ENCODE measurements around the gene REPS2. TPM values are rescaled to one million over a fixed set of nuclear protein-coding genes. Genes with fewer than 3 reads are reported as not detected.

The REPS2 gene
- total RNA-seq, 1 experiment from 2014 or later: 3.7 TPM

GRCh38 chrX:17167915-17168314 is 221.5 kb downstream of the REPS2 start:
- Histone ChIP-seq H3K56ac (ENCODE audit: insufficient read length, low read depth, low read length) (no peak overlapping the region), H3K23ac (ENCODE audit: insufficient read length, low read depth, low read length) (no peak overlapping the region), H4K8ac (replicated peaks; ENCODE audit: insufficient read length, low read depth, low read length) (no peak overlapping the region), H4K91ac (ENCODE audit: insufficient read length, low read depth, low read length) (no peak overlapping the region), H2AFZ (ENCODE audit: low read length) (no peak overlapping the region), H2BK15ac (ENCODE audit: low read depth, low read length) (no peak overlapping the region), H3T11ph (ENCODE audit: low read length) (no peak overlapping the region), H3K14ac (ENCODE audit: insufficient read depth, low read length) (no peak overlapping the region), H3K27ac (ENCODE audit: insufficient read length, low read depth, low read length) (no peak overlapping the region), H4K20me1 (ENCODE audit: control insufficient read depth, insufficient read depth, insufficient read length) (no peaks in the 10 kb centered on the region), H3K9me3 (ENCODE audit: control insufficient read depth, low read depth, low read length) (peaks cover under 1% of the 10 kb centered on the region), H3K79me2 (ENCODE audit: insufficient read depth, low read length) (no peaks in the 10 kb centered on the region), H3K27me3 (ENCODE audit: insufficient read depth, low read length) (no peaks in the 10 kb centered on the region), H3K4me1 (ENCODE audit: insufficient read depth, low read length) (no peaks in the 10 kb centered on the region), H2BK120ac (ENCODE audit: low read depth, low read length, poor library complexity, severe bottlenecking) (no peak overlapping the region), H3K9ac (ENCODE audit: extremely low read depth, insufficient read length, low read length) (no peak overlapping the region), H3K23me2 (ENCODE audit: insufficient read length, low read depth, low read length, poor library complexity, severe bottlenecking) (no peaks in the 10 kb centered on the region), H2BK20ac (ENCODE audit: low read depth, low read length, poor library complexity, severe bottlenecking) (no peak overlapping the region), H2BK5ac (ENCODE audit: insufficient read length, low read length) (no peak overlapping the region), H3K18ac (ENCODE audit: insufficient read length, low read depth, low read length) (no peak overlapping the region), H3K4ac (ENCODE audit: low read depth, low read length) (no peak overlapping the region), H3K4me2 (ENCODE audit: insufficient read depth, insufficient read length, low read length) (no peak overlapping the region), H2BK12ac (ENCODE audit: insufficient read length, low read depth, low read length) (no peak overlapping the region), H2AK5ac (ENCODE audit: insufficient read length, low read length) (no peak overlapping the region), H3K79me1 (ENCODE audit: insufficient read depth, low read depth, low read length, poor library complexity, severe bottlenecking) (no peaks in the 10 kb centered on the region), H4K5ac (ENCODE audit: insufficient read length, low read depth, low read length) (no peak overlapping the region)
- H3K9me3 Mint-ChIP-seq: peaks cover 25 to 31% of the 10 kb centered on the region in 2 experiments
- no peaks in the 10 kb centered on the region for H3K27me3 Mint-ChIP-seq (ENCODE audit: low read depth)
- H3K36me3 Mint-ChIP-seq (ENCODE audit: insufficient read depth in 1 of 3, low read depth in 3 of 3): peaks cover 17 to 25% (median 20%) of the 10 kb centered on the region in 3 experiments
- no peak overlapping the region for H3K4me3 Mint-ChIP-seq
- DNase-seq: no peak
- no peak for TF ChIP-seq CTCF (conservative IDR thresholded peaks at IDR 0.05)
- WGBS (ENCODE audit: extremely low coverage, insufficient read length, low lambda C conversion rate): no CpG with 5 or more reads among the region's 2 CpGs
- peaks cover 15% of the 10 kb centered on the region in 2 experiments for H3K4me1 Mint-ChIP-seq
- no peak overlapping the region for H3K27ac Mint-ChIP-seq
